Measurements from ENCODE around the gene ZNF503. TPM values are rescaled to one million over a fixed set of nuclear protein-coding genes. Genes with fewer than 3 reads are reported as not detected.

ZNF503 gene, protein sequence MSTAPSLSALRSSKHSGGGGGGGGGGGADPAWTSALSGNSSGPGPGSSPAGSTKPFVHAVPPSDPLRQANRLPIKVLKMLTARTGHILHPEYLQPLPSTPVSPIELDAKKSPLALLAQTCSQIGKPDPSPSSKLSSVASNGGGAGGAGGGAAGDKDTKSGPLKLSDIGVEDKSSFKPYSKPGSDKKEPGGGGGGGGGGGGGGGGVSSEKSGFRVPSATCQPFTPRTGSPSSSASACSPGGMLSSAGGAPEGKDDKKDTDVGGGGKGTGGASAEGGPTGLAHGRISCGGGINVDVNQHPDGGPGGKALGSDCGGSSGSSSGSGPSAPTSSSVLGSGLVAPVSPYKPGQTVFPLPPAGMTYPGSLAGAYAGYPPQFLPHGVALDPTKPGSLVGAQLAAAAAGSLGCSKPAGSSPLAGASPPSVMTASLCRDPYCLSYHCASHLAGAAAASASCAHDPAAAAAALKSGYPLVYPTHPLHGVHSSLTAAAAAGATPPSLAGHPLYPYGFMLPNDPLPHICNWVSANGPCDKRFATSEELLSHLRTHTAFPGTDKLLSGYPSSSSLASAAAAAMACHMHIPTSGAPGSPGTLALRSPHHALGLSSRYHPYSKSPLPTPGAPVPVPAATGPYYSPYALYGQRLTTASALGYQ
- total RNA-seq (1 to 10 TPM; 6.4 to 9.6 TPM), polyA plus RNA-seq (ENCODE audit: insufficient read length in 2 of 2) (10 to 100 TPM; 31.5 to 32.2 TPM)
- long read RNA-seq, donor 1, transcript ZNF503-201 (2 exons, 3,347 nt): major isoform, 12 of 12 reads
- long read RNA-seq, donor 1, partial matches to known transcripts: 0 of 12 reads
- long read RNA-seq, donor 1, other reads (novel, unspliced or antisense): 0 of 12 reads
- long read RNA-seq, donor 2, transcript ZNF503-201 (2 exons, 3,347 nt): major isoform, 14 of 14 reads
- long read RNA-seq, donor 2, partial matches to known transcripts: 0 of 14 reads
- long read RNA-seq, donor 2, other reads (novel, unspliced or antisense): 0 of 14 reads
- long read RNA-seq, donor 3, transcript ZNF503-201 (2 exons, 3,347 nt): major isoform, 8 of 8 reads
- long read RNA-seq, donor 3, partial matches to known transcripts: 0 of 8 reads
- long read RNA-seq, donor 3, other reads (novel, unspliced or antisense): 0 of 8 reads
- long read RNA-seq, donor 4, transcript ZNF503-201 (2 exons, 3,347 nt): major isoform, 13 of 13 reads
- long read RNA-seq, donor 4, partial matches to known transcripts: 0 of 13 reads
- long read RNA-seq, donor 4, other reads (novel, unspliced or antisense): 0 of 13 reads

DNA sequence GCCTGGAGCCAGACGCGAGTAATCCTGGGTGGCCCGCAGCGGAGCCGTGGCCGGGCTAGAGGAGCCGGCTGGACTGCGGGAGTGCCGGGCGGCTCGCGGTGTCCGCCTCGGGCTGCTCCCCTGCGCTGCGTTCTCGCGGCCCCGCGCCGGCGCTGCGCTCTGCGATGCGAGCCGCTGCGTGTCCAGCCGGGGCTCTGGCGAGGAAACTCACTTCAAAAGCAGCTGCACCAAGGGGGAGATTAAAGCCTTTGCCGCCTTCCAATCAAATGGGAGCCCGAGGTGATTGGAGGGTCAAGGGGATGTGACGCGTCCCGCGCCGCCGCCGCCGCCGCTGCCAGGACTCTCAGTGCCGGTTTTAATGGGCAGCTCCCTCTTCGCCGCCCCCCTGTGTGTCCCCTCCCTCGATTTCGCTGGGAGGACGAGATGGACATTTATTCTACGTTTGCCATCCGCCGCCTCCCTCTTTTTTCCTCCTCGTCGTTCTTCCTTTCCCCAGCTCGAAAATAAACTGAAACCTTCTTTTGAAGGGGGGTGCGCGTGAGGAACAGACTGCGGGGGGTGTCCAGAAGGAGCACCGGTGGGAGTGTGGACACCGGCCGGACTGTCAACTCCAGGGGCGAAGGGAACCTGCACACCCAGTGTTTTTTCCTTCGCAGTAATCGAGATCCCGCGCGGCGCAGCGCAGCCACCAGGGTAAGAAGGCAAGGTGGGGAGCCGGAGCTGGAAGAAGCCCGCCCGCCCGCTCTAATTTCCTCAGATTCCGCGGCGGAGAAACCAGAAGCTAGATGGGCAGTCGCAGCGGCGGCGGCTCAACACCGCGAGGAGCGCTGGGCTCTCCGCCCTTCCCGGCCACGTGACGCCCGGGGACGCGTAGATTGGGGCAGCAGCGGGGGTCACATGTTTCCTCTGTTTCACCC is at the start of gene ZNF503:
ZNF503 (minus strand) TSS at position 196 of the 917 bp plus-strand sequence. CDS start 345 bp downstream, outside the sequence.
- H3K36me3 ChIP-seq (ENCODE audit: control insufficient read depth, insufficient read depth, low read length): peaks cover 23% of the 10 kb centered on the region
- DNase-seq (ENCODE audit: low read depth in 4 of 6, low spot score in 6 of 6): peak; percentile 92 to 99 (median 96)
- H3K4me3 ChIP-seq (ENCODE audit: low read depth, low read length): peak within 1 kb of the TSS; percentile 84
- no peaks in the 10 kb centered on the region for H3K9me3 ChIP-seq (ENCODE audit: control insufficient read depth, insufficient read depth, low read length)
- WGBS (ENCODE audit: insufficient coverage): 0% methylated on average over 80 of the region's 88 CpGs
- H3K4me1 ChIP-seq (ENCODE audit: control insufficient read depth, insufficient read depth, low read length): peaks cover 74% of the 10 kb centered on the region
- H3K27me3 ChIP-seq (ENCODE audit: control insufficient read depth, insufficient read depth, low read length): peaks cover 63% of the 10 kb centered on the region
- H3K27ac ChIP-seq (ENCODE audit: low read depth, low read length): peak within 1 kb of the TSS; percentile 96

DNA sequence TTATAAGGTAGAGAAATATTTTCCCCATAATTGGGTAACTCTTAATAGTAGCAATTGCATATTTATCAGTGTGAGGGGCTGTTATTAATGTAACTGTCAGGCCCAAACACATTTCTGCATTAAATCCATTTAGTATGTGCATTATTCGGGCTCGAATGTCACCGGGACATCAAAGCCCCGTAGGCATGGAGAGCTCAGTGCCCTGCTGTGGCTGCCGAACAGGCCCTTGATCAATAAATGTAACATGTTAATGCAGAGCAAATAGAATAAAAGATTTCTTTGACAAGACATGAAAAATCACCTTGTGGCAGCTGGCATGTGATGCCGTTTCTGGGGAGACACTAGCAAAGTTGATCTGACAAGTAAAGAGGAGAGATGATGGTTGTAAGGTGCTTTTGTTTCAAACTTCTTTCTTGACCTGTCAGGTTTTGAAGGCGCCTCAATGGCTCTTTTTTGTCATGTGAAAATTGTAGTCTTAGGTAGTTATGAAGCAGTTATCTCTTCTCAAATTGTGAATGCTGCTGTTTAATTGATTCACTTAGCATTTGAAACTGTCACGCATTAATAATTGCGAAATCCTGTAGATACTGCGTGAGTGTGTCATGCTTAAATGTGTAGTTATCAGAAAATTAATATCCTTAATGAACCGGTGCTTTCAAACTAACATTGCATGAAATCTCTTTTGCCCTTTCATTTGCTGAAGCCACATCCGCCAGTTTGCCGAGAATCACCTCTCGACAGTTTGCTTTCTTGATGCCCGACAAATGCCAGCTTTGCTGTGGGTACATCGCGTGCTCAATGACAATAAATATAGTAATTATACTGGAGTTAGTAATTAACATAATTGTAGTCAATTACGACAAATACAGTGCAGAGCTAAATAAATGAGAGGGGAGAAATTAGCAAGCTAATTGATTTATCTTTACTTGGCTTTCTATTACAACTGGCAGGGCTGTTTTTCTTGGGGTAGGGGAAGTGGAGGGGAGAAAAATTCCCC is 49.4 kb upstream of the ZNF503 start:
- no peaks in the 10 kb centered on the region for H3K9me3 ChIP-seq (ENCODE audit: control insufficient read depth, insufficient read depth, low read length)
- no peaks in the 10 kb centered on the region for H3K36me3 ChIP-seq (ENCODE audit: control insufficient read depth, insufficient read depth, low read length)
- H3K4me1 ChIP-seq (ENCODE audit: control insufficient read depth, insufficient read depth, low read length): peaks cover 13% of the 10 kb centered on the region
- 46% methylated on average over 4 of the region's 18 CpGs for WGBS (ENCODE audit: insufficient coverage)
- H3K4me3 ChIP-seq (ENCODE audit: low read depth, low read length): no peak overlapping the region
- no peak overlapping the region for H3K27ac ChIP-seq (ENCODE audit: low read depth, low read length)
- peak in 2 of 6 donors; percentile 53 to 71 for DNase-seq (ENCODE audit: low read depth in 4 of 6, low spot score in 6 of 6)
- H3K27me3 ChIP-seq (ENCODE audit: control insufficient read depth, insufficient read depth, low read length): peaks cover 8% of the 10 kb centered on the region

DNA sequence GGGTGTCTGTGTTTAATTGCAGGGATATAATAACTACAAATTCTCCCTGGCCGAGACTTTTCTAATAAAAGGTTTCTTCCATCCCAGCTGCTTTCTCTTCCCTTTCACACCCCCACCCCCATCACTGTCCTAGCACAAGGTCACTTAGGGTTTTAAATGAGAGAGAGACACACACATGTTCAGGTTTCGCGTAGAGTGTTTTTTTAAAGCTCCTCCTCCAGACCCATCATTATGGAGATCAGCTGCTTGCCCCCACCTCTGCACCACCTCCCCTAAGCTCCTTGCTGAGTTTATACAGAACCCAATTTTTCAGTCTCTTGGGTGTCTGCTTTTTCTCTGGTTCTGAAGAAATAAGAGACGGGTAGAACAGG is 48.5 kb upstream of the ZNF503 start:
- Histone ChIP-seq H3K4me1 (ENCODE audit: control insufficient read depth, insufficient read depth, low read length) (peaks cover 13% of the 10 kb centered on the region), H3K4me3 (ENCODE audit: low read depth, low read length) (no peak overlapping the region), H3K27me3 (ENCODE audit: control insufficient read depth, insufficient read depth, low read length) (peaks cover 8% of the 10 kb centered on the region), H3K9me3 (ENCODE audit: control insufficient read depth, insufficient read depth, low read length) (peaks cover under 1% of the 10 kb centered on the region), H3K36me3 (ENCODE audit: control insufficient read depth, insufficient read depth, low read length) (no peaks in the 10 kb centered on the region), H3K27ac (ENCODE audit: low read depth, low read length) (no peak overlapping the region)
- DNase-seq (ENCODE audit: low read depth in 4 of 6, low spot score in 6 of 6): no peak
- WGBS (ENCODE audit: insufficient coverage): no CpG with 5 or more reads among the region's 4 CpGs

DNA sequence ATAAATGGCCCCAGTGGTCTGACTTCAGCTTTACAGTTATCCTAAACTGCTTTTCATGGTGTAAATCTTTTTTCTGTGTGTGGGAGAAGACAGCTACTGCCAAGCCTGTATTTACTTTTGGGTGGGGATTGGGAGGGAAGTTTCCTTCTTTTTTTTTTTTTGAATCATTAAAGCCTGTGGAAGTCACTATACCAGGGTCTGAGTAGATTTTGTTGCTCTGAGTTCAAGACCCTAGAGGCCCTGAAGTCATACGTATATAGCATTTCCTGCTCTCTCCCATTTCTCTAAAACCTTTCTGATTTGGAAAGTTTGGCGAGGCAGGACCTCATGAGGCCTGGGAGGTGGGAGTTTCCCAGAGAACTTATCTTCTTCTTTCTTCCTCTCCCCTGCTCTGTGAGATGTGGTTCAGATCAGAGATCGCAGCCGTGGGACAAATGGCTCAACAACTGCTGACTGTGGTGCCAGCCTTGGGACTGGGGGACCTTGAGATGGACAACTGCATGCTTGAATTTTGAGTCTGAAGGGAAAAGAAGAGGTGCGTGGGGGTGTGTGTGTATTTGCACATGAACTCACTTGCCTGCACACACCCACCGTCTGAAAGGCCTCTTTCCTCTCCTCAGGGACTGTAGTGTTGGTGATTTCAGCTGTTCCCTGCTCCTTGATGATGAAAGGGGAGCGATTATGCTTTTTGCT is 48.0 kb upstream of the ZNF503 start:
- WGBS (ENCODE audit: insufficient coverage): 50% methylated on average over 2 of the region's 7 CpGs
- Histone ChIP-seq H3K27me3 (ENCODE audit: control insufficient read depth, insufficient read depth, low read length) (peaks cover 8% of the 10 kb centered on the region), H3K9me3 (ENCODE audit: control insufficient read depth, insufficient read depth, low read length) (peaks cover 4% of the 10 kb centered on the region), H3K27ac (ENCODE audit: low read depth, low read length) (no peak overlapping the region), H3K4me3 (ENCODE audit: low read depth, low read length) (no peak overlapping the region), H3K36me3 (ENCODE audit: control insufficient read depth, insufficient read depth, low read length) (no peaks in the 10 kb centered on the region), H3K4me1 (ENCODE audit: control insufficient read depth, insufficient read depth, low read length) (peaks cover 13% of the 10 kb centered on the region)
- no peak for DNase-seq (ENCODE audit: low read depth in 4 of 6, low spot score in 6 of 6)

DNA sequence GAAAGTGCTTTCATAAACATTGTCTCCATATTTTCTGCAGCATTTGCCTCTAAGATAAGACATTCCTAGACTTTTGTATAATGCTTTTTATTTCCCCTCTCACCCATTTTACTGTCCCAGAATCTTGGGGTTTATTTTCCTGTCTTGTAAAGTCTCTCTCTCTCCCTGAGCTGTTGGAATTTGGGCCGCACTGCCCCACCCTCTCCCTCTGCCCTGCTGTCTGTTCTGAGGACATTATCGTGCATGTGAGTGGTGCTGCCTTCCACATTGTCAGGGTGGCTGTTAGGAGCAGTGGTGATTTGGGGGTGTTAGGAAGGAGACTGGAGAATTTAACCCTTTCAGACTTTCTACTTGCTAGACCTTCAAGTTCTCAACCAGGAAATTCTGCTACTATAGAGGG is 46.6 kb upstream of the ZNF503 start:
- H3K4me1 ChIP-seq (ENCODE audit: control insufficient read depth, insufficient read depth, low read length): peaks cover 13% of the 10 kb centered on the region
- DNase-seq (ENCODE audit: low read depth in 4 of 6, low spot score in 6 of 6): no peak
- H3K4me3 ChIP-seq (ENCODE audit: low read depth, low read length): no peak overlapping the region
- H3K27ac ChIP-seq (ENCODE audit: low read depth, low read length): no peak overlapping the region
- no CpG with 5 or more reads among the region's 2 CpGs for WGBS (ENCODE audit: insufficient coverage)
- peaks cover 5% of the 10 kb centered on the region for H3K9me3 ChIP-seq (ENCODE audit: control insufficient read depth, insufficient read depth, low read length)
- H3K27me3 ChIP-seq (ENCODE audit: control insufficient read depth, insufficient read depth, low read length): peaks cover 8% of the 10 kb centered on the region
- no peaks in the 10 kb centered on the region for H3K36me3 ChIP-seq (ENCODE audit: control insufficient read depth, insufficient read depth, low read length)

DNA sequence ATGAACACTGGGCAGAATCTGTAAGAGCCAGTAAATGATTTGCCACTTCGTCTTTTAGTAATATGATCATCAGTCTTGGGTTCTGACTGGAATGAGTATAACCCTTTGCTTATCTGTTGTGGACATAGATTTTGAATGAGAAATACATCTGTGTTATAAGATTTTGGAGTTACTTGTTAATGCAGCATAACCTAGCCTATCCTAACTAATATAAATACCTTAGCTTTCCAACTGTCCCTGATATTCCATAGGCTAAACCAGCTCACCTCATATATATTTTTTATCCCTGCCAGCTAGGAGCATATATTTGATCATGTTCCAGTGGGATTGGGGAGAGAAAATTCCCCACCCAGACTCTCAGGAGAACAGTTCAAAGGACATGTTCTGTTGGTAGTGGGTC is 44.9 kb upstream of the ZNF503 start:
- 100% methylated on average over 1 of the region's 1 CpG for WGBS (ENCODE audit: insufficient coverage)
- no peak for DNase-seq (ENCODE audit: low read depth in 4 of 6, low spot score in 6 of 6)
- Histone ChIP-seq H3K4me1 (ENCODE audit: control insufficient read depth, insufficient read depth, low read length) (peaks cover 8% of the 10 kb centered on the region), H3K9me3 (ENCODE audit: control insufficient read depth, insufficient read depth, low read length) (peaks cover 7% of the 10 kb centered on the region), H3K36me3 (ENCODE audit: control insufficient read depth, insufficient read depth, low read length) (no peaks in the 10 kb centered on the region), H3K27me3 (ENCODE audit: control insufficient read depth, insufficient read depth, low read length) (no peaks in the 10 kb centered on the region), H3K4me3 (ENCODE audit: low read depth, low read length) (no peak overlapping the region), H3K27ac (ENCODE audit: low read depth, low read length) (no peak overlapping the region)

DNA sequence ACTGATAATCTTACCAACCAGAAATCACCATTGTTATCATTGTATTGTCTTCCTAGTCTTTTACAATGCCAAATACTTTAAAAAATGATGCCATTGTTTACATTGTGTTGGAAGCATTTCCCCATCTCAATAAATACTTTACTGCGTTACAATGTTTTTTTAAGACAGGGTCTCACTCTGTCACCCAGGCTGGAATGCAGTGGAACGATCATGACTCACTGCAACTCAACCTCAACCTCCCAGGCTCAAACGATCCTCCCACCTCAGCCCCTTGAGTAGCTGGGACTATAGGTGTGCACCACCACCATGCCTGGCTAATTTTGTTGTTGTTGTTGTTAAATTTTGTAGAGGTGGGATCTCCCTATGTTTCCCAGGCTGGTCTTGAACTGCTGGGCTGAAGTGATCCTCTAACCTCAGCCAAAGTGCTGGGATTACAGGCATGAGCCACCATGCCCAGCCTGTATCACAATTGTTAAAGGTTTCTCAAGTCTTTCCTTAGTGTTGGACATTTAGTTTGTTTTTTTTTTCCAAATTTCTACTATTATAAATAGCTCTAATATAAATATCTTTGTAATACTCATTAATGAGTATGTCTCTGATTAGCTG is 43.3 kb upstream of the ZNF503 start:
- H3K4me1 ChIP-seq (ENCODE audit: control insufficient read depth, insufficient read depth, low read length): peaks cover 3% of the 10 kb centered on the region
- H3K36me3 ChIP-seq (ENCODE audit: control insufficient read depth, insufficient read depth, low read length): no peaks in the 10 kb centered on the region
- no peak overlapping the region for H3K27ac ChIP-seq (ENCODE audit: low read depth, low read length)
- H3K9me3 ChIP-seq (ENCODE audit: control insufficient read depth, insufficient read depth, low read length): peaks cover 7% of the 10 kb centered on the region
- H3K27me3 ChIP-seq (ENCODE audit: control insufficient read depth, insufficient read depth, low read length): no peaks in the 10 kb centered on the region
- 100% methylated on average over 1 of the region's 3 CpGs for WGBS (ENCODE audit: insufficient coverage)
- DNase-seq (ENCODE audit: low read depth in 4 of 6, low spot score in 6 of 6): no peak
- no peak overlapping the region for H3K4me3 ChIP-seq (ENCODE audit: low read depth, low read length)
